ENCODE results near the gene TNPO1.

GRCh38 chr5:72835633-72836032 lies 19.2 kb downstream of the TNPO1 start:
- TF ChIP-seq TAF1 (conservative IDR thresholded peaks at IDR 0.05) (no peak), SP1 (IDR thresholded peaks at IDR 0.05) (no peak), CTCF (IDR thresholded peaks at IDR 0.05; ENCODE audit: low read depth, low read length, missing input control) (no peak)
